NCI-H69 (cell line): Measurements from ENCODE around the gene DIAPH2.
"Not testable (repeated sequence)": the region's sequence is repeated elsewhere in the genome, so short reads cannot be mapped to it uniquely, and the experiment has no call there.

Experiments
- DNase-seq: peaks from one replicate; lab custom pipeline; 2025; lab: John Stamatoyannopoulos, UW

The DIAPH2 gene

GRCh38 chrX:96684339-96685209 is at the start of gene DIAPH2:
Gene DIAPH2 (plus strand): TSS chrX:96684842.
- DNase-seq = no peak

GRCh38 chrX:96650023-96650422 is 34.6 kb upstream of the DIAPH2 start:
- DNase-seq = no peak

GRCh38 chrX:96655947-96656623 is 28.6 kb upstream of the DIAPH2 start:
- DNase-seq = no peak

DNA sequence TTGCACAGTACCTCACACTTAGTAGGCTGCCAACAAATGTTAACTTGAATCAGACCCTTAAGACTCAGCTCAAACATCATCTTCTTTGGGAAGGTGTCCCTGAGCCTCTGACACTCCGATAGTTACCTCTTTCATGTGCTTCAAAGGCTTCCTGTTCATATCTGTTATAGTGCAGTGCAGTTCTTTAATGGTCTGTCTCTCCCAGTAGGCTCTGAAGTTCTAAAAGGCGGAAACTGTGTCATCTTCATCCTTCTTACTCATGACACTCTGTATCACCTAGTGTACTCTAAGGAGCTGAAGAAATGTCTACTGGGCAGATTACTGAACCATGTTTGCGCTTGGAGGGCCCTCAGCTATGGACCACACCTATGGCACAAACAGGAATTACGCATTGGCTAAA is 2.1 kb upstream of the DIAPH2 start:
- DNase-seq = no peak

- no peak for DNase-seq
These were observed 674 bp upstream of the DIAPH2 start for GRCh38 chrX:96683997-96684338.

DNA sequence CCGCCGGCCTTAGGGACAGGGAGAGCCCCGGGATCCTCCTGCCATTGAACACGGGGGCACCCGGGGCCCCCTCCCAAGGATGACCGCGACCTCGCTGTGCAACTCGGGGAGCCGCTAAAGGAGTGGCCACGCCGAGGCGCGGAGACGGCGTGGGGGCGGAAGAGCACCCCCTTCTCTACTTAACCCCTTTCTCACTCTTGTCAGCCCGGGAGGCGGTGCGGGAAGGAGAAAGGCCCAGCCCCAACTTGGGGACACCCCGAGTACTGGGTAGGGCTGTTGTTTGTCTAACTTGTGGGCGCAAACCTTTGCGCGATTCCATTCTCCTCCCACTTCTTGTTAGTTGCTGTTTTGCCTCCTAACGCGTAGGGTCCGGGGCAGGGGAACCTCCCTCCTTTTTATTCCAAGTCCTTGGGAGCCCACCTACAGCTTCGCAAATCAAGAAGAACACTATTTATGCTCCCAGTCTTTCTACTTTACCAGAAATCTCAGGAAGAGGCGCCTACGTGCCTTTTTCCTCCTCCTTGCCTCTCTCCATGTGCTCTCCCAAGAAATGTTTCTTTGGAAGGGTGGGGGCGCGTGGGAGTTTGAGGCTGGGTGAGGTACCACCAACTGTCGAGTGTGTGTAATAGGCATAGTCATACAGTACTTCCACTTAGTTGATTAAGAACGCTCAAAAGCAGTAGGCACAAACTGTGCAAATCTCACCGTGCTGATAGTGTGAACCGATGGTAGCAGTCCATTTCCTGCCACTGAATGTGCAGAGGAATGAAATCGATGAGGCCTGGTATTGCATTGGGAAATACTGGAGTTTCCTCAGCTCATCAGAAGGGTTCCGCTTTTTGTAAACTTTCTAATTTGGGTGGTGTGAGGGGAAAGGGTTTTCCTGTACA is 813 bp downstream of the DIAPH2 start:
- no peak for DNase-seq

DNA sequence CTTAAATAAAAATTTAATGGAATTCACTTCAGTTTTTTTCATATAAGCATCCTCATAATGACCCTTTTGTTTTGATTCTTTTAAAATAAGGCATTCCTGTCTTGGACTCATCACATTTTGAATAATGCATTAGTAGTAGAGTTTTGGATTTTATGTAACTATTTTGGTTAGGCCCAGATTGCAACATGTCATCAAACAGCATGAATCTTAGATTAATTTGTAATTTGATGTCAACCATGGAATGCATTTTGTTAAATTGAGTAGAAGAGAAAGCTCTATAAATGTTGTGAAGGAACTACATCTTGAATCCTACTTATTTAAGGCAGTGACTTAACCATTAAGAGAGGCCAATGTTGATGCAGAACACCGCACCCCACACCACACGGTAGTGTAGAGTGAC is 3.1 kb downstream of the DIAPH2 start:
- DNase-seq = no peak

DNA sequence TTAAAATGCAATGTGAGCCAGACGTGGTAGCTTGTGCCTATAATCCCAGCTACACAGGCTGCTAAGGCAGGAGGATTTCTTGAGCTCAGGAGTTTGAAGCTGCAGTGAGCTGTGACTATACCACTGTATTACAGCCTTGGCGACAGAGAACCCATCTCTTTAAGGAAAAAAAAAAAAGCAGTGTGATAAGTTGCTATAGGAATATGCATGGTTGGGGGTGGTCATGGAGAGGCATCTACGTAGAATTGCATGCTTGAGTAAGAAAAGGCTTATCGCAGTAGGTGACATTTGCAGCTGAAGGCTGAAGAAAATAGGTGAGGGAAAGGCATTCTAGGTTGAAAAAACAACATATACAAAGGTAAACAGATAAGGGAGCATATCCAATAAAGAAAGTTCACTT is 4.1 kb downstream of the DIAPH2 start:
- DNase-seq = no peak

GRCh38 chrX:96689991-96690390 is 5.3 kb downstream of the DIAPH2 start:
- DNase-seq = no peak

- DNase-seq = no peak
These were observed 7.8 kb downstream of the DIAPH2 start for GRCh38 chrX:96692454-96692853.

DNA sequence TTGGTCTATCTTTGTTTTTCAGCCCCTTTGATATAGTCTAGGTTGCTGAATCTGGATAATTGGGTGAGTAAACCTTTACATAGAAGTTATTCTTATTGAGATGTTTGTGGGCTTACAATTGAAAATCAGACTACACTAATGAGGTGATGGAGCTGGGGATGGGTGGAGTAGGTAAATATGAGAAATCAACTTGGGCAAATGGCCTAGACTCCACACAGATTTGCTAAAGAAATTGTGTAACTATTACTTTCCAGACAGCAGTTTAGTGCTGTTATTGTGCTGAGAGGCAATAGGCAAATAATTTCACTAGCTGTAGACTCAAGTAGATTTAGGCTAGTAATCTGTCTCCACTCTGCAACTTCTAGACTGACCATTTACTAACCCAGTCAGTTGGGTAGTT is 8.2 kb downstream of the DIAPH2 start:
- DNase-seq = no peak

GRCh38 chrX:96693407-96693806 is 8.8 kb downstream of the DIAPH2 start:
- no peak for DNase-seq

- no peak for DNase-seq
These were observed 11.8 kb downstream of the DIAPH2 start for GRCh38 chrX:96696462-96696861.

- DNase-seq = no peak
These were observed 16.0 kb downstream of the DIAPH2 start for GRCh38 chrX:96700625-96701024.

DNA sequence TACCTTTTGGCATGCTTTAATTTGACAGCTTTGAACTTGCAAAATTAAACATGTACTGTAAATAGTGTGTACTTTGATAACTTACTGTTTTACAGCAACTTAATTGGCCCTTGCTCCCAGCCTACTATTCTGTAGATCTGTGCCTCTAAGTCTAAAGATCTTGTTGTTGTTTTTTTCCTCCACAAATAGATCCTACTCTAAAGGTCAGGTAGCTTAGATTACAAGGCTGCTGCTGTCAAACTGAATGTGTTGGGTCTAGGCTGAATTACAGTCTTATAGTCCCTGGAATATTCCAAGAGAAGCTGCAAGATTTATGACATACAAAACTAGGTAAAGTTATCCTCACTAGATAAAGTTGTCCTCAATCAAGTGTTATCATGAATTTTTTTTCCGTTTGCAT is 18.7 kb downstream of the DIAPH2 start:
- DNase-seq = no peak

GRCh38 chrX:96703816-96704215 is 19.2 kb downstream of the DIAPH2 start:
- DNase-seq = no peak

GRCh38 chrX:96704629-96705028 is 20.0 kb downstream of the DIAPH2 start:
- DNase-seq = no peak

DNA sequence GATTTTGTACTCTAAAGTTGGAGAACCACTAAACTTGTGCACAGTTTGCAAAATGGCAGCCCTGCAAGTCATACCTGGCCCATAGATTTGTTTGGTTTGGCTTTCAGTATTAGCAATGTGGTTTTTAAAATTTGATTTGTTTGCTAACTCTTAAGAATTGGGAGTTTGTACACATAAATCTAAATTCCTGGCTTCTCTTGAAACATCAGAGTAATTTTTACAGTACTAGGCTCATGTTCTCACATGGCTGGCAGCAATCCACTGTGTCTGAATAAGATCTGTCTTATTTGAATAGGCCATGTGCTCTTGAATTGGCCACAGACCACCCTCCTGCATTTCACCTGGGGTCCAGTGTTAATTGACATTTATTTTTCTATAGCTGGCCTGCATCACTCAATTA is 21.3 kb downstream of the DIAPH2 start:
- no peak for DNase-seq

GRCh38 chrX:96707804-96708203 is 23.2 kb downstream of the DIAPH2 start:
- no peak for DNase-seq

DNA sequence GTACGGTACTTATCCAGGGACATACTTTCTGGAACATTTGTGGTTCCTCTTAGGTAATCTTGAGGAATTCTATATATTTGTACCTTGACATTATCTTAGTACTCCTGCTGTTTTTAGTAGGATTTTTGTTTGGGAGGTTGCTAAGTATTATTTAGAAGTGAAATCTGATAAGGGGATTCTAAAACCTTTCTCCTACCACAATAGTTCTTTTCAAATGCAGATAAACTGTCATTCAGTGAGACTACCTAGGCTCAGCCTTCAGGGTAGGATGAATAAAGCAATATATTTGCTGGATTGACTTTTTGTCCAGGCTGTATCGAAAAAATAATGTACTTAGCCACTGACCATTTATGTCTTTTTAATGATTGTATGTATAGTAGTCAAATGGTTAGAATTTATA is 25.4 kb downstream of the DIAPH2 start:
- no peak for DNase-seq

DNA sequence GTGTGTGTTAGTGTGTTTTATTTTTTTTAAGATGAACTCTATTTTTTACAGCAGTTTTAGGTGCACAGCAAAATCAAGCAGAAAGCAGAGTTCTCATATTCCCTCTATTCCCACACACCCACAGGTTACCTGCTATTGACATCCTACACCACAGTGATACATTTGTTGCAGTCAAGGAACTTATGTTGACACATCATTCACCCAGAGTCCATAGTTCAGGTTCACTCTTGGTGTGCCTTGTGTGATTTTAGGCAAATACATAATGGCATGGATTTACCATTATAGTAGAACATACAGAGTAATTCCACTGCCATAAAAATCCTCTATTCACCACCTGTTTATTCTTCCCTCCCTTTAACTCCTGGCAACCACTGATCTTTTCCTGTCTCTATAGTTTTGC is 28.7 kb downstream of the DIAPH2 start:
- no peak for DNase-seq

- DNase-seq = not testable (repeated sequence)
These were observed 29.8 kb downstream of the DIAPH2 start for GRCh38 chrX:96714393-96714792.

- DNase-seq = no peak
These were observed 30.8 kb downstream of the DIAPH2 start for GRCh38 chrX:96715481-96715880.
